GM12875 (cell line): ENCODE measurements around the gene ASB4.

Source experiments
- H3K4me3 ChIP-seq: one replicate; pipeline ENCODE4 v1.5.1; 2011; ENCODE audit warnings: low read depth, low read length, control low read depth
- CTCF ChIP-seq: IDR thresholded peaks from 2 replicates; pipeline ENCODE4 v1.5.1; 2011; ENCODE audit warnings: low read depth, mild to moderate bottlenecking, control low read depth, inconsistent platforms, low read length, moderate library complexity, borderline replicate concordance; ENCODE audit not compliant: insufficient read depth

ASB4 gene, protein sequence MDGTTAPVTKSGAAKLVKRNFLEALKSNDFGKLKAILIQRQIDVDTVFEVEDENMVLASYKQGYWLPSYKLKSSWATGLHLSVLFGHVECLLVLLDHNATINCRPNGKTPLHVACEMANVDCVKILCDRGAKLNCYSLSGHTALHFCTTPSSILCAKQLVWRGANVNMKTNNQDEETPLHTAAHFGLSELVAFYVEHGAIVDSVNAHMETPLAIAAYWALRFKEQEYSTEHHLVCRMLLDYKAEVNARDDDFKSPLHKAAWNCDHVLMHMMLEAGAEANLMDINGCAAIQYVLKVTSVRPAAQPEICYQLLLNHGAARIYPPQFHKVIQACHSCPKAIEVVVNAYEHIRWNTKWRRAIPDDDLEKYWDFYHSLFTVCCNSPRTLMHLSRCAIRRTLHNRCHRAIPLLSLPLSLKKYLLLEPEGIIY

DNA sequence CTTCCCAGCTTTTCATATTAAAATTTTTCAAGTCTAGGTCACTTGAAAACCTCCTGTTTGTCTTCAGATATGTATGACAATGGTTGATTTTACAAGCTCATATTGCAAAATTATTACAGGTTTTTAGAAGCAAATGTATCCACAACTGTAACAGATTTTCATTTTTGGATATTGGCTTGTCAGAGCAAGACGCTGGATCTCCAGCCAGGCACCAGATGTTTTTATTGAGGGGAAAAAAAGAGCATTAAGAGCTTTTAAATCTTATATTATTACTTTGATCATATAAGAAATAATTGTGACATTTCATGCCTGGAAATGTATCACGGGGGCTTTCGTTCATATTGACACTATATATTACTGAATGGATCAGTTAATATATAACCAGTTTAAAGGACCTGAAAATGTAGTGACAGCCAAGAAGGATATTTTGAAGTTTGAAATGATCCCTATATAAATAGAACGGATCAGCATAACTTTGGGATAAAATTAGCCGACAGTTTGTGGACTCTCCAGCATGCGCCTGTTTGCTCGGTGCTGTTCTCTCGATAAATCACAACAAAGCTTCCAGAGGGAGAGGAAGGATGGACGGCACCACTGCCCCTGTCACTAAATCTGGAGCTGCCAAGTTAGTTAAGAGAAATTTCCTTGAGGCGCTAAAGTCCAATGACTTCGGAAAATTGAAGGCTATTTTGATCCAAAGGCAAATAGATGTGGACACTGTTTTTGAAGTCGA, at the start of gene ASB4:
Gene ASB4, plus strand, starts transcription at position 553 of the 733 bp plus-strand sequence. Its CDS starts 29 bp downstream, at position 582.
- no peak within 1 kb of the TSS for H3K4me3 ChIP-seq
- TF ChIP-seq CTCF, result no peak

GRCh38 chr7:95436407-95436806, 49.3 kb upstream of the ASB4 start:
- TF ChIP-seq CTCF, result no peak
- no peak overlapping the region for H3K4me3 ChIP-seq

DNA sequence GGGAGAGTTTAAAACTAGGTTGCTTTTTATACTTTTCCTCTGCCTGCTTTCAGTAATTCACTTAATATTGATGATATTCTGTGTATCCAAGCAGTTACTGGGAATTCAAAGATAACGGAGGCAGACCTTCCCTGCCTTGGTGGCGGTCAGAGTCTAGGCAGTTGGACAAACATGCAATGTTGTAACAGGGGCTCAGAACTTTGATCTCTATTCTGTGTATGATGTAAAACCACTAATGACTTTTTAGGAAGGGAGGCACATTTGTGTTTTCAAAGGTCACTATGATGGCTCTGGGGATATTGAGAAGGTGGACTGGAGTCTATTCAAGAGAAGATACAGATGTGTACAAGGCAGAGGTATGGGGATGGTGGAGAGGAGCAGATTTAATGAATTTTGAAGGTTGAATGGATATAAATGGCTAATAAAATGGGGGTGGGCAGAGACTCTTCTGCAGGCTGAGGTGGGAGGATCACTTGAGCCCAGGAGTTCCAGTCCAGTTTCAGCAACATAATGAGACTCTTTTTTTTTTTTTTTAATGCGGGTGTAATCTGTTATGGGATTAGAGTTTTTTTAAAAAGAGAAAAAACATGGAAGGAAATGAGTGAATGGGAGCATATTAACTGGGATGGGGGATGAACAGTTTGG, 45.2 kb upstream of the ASB4 start:
- H3K4me3 ChIP-seq, result no peak overlapping the region
- TF ChIP-seq CTCF, result no peak

DNA sequence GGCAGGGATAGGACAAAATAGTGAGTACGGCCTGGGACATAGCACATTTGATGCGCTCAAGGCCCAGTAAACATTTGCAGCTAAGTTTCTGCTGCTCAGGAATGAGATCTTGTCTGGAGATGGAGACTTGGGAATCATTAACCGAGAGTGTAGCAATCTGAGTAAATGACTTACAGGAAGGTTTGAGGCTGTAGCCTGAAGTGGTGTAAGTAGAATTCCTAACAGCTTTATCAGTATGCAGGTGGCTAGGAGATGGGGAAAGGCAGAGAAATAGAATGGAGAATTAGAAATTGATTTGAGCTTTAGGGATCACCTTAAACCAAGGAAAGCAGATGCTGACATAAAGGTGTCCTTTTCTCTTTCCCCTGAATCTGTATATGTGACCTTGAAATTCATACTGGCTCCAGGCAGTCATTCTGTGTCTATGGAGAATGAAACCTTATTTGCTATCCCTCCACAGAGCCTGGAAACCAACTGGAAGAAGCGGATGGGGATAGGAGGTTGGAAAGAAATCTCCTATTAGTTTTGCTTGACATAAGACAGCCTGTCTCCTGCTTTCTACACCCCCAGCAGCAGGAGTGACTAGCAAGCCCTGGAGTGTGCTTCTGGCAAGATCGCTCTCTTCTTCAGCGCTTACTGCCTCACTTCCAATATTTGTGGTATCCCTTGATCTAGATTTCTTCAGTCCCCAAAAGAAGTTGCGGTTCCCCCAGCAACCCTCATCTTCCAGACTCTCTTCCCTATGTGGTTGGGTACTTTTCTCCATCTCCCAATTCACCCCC, 44.5 kb upstream of the ASB4 start:
- TF ChIP-seq CTCF, result no peak
- no peak overlapping the region for H3K4me3 ChIP-seq

- no peak for TF ChIP-seq CTCF
- H3K4me3 ChIP-seq, result no peak overlapping the region
Measured at GRCh38 chr7:95444796-95445195, 40.9 kb upstream of the ASB4 start.

DNA sequence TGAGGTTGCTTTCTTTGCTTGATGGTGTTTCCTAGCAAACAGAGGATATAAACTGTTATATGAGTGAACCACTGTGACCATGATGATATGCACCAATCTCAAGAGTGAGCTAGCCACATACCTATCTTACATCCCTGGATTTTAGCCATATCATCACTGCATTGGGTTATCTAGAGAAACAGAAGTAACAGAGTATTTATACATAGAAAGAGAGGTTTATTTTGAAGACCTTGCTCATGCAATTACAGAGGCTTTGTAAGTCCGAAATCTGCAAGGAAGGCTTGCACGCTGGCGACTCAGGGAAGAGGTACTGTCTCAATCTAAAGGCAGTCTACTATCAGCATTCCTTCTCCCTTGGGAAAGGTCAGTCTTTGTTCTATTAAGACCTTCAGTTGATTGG, 39.1 kb upstream of the ASB4 start:
- no peak overlapping the region for H3K4me3 ChIP-seq
- no peak for TF ChIP-seq CTCF
